Kidney glomerular epithelial cell (primary cell): ENCODE results near the gene SLC7A8.

Experiments used
- DNase-seq: peaks from one replicate; lab custom pipeline; 2025; lab: John Stamatoyannopoulos, UW

Gene SLC7A8

DNA sequence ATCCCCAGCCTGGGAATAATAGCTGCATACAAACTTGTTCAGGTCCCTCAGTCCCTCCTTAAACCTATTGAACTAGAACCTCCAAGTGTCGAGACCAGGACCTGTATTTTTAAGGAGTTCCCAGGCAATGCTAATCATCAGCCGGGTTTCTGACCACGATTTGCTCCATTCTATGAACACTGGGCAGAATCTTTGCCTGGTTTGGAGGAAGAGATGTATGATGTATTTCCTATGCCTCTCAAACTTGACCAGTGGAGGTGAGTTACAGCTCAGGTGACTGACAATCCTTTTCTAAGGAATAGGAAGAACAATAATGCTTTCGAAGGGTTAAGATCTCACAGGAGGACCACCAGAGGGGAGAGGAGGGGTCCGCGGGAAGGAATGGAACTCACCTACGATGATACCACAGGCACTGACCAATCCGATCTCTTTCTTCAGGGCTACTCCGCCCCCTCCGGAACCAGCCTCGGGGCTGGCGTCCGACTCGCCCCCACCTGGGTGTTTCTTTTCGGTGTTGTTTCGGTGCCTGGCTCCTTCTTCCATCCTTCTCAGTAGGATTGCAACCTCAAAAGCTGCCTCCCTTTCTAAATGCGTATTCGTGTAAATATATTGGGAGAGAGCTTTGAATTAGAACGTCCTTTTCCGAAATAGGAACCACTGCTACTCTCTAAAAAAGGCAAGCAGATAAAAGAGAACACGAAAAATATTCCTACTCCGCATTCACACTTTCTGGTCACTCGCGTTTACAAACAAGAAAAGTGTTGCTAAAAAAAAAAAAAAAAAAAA, 895 bp downstream of the SLC7A8 start:
- DNase-seq: peak; percentile 26

DNA sequence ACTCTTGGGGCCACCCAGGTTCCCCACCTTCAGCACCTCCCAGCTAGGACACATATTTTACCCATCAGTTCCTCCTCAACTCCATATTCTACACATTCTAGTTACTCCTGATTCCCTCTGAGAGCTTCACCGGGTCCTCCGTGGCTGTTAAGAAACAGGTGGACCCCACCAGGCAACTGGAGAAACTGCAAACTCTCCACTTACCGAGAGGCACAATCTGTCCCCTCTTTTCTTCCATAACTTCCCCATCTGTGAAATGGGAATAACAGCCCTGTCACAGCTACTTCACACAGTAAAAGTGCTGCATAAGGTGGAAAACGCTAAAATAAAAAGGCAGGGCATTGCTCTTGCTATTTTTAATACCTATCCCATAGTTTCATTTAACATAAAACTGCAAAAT, 1.5 kb downstream of the SLC7A8 start:
- no peak for DNase-seq

DNA sequence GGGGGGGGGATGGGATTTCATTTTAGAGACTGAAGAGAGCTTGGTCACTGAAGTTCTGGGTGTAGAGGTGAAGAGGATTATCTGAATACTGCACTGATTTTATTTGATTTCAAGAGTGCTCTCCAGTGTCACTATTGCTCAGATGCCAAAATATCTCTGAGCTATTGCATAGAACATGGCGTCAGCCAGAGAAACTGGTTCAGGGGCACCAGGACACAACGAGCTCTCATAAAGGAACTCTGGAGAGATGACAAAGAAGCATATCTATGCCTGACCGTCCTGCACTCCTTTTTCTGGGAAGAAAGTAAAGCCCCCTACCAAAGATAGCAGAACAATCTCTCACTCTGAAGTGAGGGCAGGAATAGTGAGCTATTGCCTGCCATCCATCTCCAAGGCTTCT, 2.0 kb downstream of the SLC7A8 start:
- DNase-seq: no peak

DNA sequence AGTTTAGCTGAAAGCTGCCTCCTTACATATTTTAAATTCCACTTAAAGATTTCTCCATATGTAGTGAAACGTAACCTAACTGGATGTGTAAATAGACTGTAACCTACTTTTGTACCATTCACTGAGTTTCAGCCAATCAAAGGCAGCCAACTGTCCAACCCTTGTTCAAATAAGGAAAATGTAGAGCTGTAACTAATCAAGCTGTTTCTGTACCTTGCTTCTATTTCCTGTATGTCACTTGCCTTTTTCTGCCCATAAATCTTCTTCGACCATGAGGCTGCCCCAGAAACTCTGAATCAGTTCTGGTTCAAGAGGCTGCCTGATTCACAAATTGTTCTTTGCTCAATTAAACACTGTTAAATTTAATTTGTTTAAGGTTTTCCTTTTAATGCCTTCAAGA, 6.3 kb downstream of the SLC7A8 start:
- no peak for DNase-seq

DNA sequence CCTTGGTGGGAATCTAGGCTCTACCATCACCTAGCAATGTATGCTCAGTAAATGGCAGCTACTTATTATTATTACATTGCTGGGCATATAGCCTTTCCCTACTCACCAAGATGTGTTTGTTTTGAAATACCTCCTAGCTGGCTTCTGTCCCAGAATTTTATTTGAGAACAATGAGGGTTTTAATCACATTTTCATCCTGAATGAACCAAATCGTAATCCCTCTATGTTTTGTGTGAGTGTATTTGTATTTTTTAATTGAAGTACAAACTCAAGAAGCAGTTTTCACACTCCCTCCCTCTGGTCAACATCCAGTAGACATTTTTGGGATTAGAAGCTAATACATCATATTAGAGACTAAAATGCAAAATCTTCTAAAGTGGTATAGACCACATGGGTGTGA, 7.6 kb downstream of the SLC7A8 start:
- no peak for DNase-seq

DNA sequence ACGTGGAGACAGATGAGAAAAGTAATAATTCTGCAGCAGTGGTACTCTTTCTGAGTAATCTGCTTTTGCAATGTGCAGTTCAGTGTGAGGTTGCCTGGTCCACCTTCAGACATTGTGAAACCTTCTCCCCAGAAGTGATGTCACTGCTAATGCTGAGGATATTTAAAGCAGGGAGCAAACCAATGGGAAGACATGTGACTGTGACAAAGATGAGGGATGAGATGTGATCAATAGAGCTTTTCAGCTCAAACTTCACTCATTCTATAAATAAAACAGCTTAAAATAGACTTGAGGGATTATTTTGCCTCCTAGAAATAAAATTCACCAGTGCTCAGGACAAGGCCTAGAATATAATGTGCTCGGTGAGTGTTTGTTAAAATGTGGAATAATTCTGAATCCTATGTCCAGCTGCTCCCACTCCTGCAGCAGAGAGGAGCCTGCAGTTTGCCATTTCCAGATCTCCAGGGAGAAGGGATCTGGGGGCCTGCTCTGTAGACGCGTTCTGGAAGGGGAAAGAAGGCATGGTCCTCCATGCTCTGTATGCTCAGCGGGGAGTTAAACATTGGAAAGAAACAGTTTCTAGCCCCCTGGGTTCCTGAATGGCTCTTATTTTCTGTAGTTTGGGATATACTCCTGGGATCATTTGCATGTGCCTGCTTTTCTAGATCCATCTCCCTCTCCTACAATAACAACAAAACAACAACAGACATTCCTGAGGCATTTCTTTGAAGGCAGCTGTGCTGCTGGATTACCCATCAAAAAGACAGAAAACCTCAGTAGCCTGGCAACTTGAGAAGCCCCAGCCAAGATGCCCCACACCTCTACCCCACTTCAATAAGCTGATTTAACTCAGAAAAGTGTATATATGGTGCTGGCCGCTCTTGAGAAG, 8.9 kb downstream of the SLC7A8 start:
- no peak for DNase-seq

DNA sequence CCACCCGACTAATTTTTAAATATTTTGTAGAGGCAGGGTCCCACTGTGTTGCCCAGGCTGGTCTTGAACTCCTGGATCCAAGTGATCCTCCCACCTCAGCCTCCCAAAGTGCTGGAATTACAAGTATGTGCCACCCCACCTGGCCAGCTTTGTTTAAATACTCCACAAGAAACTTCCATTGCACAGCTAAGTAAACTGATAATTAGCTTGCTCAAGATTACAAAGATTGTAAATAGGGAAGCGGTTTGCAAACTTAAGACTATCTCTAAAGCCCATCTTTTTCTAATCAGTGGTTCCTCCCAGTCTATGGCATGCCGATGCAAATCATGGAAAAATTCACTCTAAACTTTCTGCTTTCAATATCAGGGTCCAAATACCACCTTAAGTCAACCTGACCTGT, 9.7 kb downstream of the SLC7A8 start:
- no peak for DNase-seq

DNA sequence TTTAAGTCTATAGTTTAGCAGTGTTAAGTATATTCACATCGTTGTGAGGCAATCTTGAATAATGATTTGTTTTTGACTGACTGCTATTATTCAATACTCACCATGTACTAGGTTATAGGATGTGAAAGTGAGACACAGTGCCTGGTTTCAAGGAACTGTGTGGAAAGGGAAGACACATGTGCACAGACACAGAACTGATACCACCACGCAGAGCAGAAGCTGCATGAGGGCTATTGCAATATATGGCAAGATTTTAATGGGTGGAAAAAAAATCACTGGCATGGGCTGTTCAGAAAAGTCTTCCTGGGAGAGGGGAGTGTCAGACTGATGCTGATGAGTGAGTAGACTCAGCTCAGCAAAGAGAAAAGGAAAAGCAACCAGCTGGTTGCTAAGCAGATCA, 10.4 kb downstream of the SLC7A8 start:
- DNase-seq: no peak

DNA sequence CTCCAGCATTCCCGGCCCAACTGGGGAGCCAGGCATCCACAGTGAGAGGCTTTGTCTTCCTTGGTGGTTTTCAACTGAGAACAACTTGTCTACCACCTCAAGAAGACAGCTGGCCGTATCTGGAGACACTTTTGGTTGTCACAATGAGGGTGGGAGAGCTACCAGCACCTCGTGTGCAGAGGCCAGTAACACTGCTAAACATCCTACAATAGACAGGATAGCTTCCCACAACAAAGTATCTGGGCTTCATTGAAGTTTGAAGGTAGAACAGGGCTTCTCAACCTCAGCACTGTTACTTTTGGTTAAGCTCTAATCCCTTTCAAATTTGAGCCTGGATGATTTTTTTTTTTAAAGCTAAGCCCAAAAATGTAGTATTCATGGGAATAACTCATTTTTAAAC, 10.9 kb downstream of the SLC7A8 start:
- DNase-seq: no peak

DNA sequence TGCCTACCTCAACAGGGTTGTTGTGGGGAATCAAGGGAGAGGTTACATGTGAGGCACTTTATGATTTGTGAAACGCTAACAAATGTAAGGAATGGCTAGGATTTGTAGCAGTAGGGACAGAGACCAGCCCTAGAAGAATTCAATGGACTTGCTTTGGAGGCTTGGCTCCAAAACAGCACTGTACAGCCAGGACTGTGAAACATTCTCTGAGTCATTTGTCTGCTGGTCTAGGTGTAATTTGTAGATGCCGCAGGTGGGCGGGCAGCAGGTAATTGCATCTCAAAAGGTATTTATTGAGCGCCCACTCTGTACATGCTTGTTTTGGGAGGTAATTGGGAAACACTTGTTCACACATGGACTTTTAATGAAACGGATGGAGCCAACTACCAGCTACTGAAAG, 11.4 kb downstream of the SLC7A8 start:
- no peak for DNase-seq

DNA sequence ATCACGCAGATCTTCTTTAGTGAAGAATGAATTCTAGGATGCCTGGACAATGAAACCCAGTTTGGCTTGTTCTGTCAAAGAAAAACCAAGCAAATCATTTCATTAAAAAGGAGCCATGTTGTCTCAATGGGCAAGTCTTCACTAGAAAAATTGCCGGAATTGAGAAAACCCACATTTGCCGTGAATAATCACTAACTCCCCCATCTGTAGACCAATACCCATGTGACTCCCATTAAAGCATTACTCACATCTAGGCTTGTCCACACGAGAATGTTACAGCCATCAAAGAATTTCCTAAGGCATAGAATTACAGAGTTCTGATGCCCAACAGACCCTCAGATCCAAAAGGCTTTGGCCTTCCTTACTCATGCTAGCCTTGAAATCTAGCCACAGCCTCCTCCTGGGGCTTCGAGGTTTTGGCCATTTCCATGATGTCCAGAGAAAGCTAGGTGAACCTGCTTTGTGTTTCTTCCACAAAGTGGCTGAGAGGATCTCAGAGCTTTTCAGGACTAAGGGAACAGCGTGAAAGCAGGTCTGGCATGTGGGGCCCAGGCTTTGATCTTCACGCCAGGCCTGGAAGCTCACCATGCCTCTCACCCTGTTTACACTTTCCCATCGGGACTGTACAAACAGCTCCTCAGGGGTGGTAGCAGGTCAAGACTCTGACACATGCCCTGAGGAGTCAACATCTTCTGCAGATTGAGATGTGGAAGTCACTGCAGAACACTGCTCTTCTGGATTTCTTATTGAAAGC, 12.1 kb downstream of the SLC7A8 start:
- no peak for DNase-seq

DNA sequence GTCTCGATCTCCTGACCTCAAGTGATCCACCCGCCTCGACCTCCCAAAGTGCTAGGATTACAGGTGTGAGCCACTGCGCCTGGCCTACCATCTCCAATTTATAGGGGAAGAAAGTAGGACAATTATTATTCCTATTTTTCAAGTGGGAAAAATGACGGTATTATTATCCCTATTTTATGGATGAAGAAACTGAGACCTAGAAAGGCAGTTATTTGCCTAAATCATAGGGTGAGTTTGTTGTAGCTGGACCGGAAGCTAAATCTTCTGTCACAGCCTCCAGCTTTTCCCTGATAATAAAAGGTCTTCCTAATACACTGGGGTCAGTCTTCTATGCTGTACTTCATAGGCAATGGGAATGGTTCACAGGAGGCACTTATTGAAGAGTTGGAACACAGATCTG, 13.8 kb downstream of the SLC7A8 start:
- no peak for DNase-seq

DNA sequence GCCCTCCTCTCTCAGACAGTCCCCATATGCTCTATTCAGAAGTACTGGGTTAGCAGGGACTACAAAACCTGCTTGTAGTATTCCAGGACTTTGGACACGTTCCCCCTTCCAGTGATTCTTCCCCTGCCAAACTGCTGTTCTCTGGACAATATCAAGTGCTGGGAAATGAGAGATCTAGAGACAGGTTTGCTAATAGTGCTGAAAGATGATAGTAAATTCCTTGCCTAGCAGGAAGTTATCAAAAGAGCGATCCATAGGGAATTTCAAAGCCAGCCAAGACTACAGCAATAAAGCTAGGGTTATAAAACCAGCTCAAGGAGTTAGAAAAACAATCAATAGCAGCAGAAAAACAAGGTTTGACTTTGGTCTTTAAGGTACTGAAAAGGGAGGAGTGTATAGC, 15.2 kb downstream of the SLC7A8 start:
- no peak for DNase-seq

DNA sequence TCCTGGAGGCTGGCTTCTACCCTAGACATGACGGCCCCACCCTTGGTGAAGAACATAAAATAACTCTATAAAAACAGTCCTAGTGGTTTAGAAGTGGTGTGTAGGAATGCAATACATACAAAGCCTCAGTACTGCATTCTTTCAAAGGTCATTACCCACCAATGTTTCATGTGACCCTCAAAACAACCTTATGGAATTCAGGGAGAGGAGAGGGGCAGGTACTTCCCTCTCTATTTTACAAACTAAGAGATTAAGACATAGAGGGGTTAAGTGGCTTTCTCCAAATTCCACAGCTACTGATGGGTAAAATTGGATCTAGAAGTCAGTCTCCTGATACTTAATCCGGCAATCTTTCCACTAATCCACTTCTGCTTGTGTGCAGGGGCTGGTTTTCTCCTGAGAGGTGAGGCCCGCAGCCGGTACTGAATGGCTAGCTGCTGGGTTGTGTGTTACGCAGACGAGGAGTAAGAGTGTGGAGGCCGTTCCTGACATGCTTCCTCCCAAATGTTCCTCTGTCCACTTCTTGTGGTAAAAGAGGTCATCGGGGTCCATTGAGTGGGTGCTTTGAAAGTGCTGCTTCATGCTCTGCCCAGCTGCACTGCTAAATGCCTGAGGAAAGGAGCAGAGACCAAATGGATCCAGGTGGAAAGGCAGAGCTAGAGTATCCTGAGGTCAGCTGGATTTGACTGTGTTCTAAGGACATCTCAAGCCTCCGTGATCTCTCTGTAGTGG, 16.2 kb downstream of the SLC7A8 start:
- DNase-seq: no peak

DNA sequence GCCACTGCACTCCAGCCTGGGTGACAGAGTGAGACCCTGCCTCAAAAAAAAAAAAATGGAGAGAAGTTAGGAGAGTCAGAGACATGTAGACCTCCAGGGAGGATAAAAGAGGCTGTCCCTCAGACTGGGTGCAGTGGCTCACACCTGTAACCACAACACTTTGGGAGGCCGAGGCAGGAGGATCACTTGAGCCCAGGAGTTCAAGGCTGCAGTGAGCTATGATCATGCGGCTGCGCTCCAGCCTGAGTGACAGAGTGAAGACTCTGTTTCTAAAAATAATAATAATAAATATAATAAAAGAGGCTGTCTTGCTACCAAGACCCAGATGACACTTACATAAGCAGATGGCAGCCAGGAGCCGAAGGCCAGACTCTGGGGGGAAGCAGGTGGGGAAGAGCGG, 18.5 kb downstream of the SLC7A8 start:
- no peak for DNase-seq

DNA sequence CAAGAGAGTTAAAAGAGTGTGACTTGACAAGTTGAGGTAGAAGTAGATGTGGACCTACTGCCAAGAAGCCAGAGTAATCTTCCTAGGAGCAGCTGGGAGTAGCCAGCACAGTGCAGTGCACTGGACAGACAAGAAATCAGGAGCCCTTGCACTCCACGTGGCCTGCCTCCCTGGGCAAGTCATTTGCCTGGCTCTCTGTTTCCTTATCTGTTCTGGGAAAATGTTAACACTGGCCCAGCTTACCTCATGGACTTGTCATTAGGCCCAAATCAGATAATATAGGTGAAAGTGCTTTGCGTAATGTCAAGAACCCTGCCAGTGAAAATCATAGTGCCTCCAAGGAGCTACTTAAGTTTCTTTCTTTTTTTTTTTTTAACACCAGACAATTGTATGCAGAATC, 19.2 kb downstream of the SLC7A8 start:
- DNase-seq: no peak

DNA sequence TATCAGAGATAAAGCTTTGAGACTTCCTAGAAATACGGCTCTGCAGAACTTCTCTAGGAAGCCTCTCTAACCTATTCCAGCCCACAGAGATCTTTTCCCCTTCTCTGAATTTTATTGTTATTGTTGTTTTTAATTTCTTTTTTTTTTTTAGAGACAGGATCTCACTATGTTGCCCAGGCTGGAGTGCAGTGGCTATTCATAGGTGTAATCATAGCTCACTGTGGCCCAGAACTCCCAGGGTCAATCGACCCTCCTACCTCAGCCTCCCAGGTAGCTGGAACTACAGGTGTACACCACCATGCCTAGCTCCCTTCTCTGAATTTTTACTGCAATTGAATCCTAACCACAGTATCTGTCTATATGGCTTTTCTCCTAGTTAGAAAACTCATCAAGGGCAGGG, 19.6 kb downstream of the SLC7A8 start:
- no peak for DNase-seq

DNA sequence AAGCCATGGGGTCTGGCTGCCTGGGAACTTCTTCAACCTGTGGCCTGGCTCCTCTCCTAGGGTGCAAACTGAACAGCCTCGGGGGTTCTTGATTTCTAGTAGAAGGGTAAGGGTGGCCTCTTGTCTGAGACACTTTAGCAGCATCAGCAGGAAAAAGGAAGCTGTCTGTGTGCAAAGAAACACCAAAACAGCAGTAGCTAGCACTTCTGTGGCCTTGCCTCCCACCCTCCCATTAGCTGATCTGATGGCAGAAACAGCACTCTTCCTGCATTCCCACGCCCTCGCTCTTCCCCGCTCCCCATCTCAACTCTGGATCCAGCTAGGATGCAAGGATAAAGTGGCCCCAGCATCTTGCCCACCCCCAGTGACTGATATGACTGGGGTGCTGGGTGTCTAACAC, 20.7 kb downstream of the SLC7A8 start:
- DNase-seq: no peak

DNA sequence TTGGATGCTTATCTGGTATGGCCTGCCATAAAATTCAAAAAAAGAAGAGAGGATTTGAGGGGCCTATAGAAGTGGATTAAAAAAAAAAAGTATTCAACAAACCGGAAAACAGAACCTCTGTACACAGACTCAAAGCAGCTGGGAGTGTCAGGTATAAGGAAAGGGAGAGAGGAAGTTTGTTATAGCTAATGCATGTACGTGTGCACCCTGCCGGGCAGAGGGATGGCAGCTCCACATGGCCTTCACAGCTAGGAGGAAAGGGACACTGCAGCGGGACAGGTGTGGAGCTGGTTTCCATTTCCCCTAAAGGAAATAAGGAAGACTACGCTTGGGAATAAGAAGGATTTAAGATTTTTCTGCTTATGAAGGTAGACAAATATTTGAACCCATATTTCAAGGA, 21.5 kb downstream of the SLC7A8 start:
- no peak for DNase-seq

DNA sequence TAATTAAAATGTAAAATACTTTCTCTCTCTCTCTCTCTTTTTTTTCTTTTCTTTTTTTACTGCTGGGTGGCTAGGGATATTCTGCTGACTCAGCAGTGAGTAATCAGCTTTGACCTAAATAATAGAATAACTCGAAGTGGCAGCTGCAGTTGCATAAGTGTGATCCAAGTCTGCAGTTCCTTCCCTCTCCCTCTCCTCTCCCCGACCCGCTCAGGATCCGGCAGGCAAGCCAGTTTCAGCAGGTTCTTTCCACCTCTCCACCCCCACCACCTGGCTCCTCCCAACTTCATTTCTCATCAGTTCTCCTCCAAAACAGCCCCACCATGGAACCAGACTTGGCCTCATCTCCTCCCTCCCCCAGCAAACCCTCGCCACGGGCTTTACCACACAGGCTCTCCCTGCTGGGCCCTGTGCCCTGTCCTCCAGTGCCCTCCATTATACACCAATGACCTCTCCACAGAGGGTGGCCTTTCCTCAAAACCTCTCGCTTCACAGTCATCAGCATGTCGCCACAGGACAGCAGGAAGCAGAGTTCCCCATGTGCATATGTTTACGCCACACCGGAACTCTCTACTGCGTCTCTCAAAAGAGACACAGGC, 22.4 kb downstream of the SLC7A8 start:
- DNase-seq: peak; percentile 66

DNA sequence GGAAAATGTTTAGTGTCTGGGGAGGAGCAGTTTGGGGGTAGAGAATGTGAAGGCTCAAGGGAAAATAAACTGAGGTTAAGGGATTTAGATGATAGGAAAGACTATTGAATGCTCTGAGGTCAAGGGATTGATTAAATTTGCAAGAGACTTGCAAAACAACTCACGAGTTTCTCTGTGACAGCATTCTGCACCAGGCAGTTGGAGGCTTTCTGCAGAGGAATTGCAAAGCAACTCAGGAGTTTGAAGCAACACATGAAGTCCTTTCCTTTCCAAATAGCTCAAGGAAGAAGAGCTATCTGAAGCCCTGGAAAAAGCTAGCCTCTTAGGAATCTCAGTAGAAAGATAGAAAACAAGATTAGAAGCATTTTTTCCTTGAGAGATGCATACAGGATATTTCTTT, 23.9 kb downstream of the SLC7A8 start:
- DNase-seq: no peak

DNA sequence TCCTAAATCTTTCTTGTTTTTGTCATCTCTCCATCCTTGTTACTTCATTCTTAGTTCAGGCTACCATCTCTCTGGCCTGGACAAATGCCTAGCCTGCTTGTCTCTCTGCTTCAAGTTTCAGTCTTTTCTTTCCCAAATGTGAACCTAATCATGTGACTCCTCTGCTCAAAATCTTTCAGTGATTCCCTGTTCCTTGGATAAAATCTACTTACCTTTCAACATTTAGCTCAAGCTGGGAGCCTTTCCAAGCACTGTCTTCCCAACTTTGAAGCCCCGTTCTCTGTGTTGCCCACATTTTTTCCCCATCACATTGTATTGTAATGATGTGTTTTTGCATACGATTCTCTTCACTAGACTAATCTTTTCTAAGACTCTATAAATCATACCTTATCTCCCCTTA, 24.7 kb downstream of the SLC7A8 start:
- no peak for DNase-seq
